HepG2 (cell line): ENCODE data around the gene COL27A1. TPM values are rescaled to one million over a fixed set of nuclear protein-coding genes. Genes with fewer than 3 reads are reported as not detected.

ENCODE experiments used
- ATAC-seq: fragments of 200-7000 bp; cut with Tn5 transposase; 3 replicates; pipeline ENCODE4 v1.9.1; 2020; ENCODE audit warnings: mild to moderate bottlenecking, moderate library complexity
- BruUV-seq: library from RNA; stranded (reverse); fragments of 400-500 nt; replicated peaks from 2 replicates; lab custom pipeline; 2021; lab: Mats Ljungman, UMichigan
- CTCF ChIA-PET: fragments of 300-600 bp; formaldehyde crosslinking; extraction: SDS; loops from one replicate; lab custom pipeline; 2021; ENCODE audit warnings: low total read pairs, inconsistent platforms, low intra/inter-chr PET ratio; lab: Yijun Ruan, JAX
- POLR2A ChIA-PET: fragments of 350-600 bp; sonication (Branson Sonifier 250); formaldehyde crosslinking; loops from one replicate; lab custom pipeline; 2020; ENCODE audit warnings: antibody characterized with exemption, inconsistent platforms; lab: Yijun Ruan, JAX
- DNase-seq: peaks from one replicate; pipeline ENCODE4 v3.0.0-alpha.2; 2015; ENCODE audit warnings: low spot score
- FAIRE-seq: peaks from 3 replicates; lab custom pipeline; 2011; peaks lifted over from hg19 to GRCh38; lab: Jason Lieb, UNC
- H2AFZ ChIP-seq: one replicate; pipeline ENCODE4 v1.6.1; 2011; ENCODE audit warnings: low read length, inconsistent platforms
- H3K27ac ChIP-seq: fragments of 300-600 bp; 3 replicates; pipeline ENCODE4 v1.8.0; 2011; ENCODE audit warnings: mixed run types, mild to moderate bottlenecking, mixed read lengths, low read length, inconsistent platforms; ENCODE audit not compliant: insufficient read depth; ENCODE audit errors: extremely low read length
- H3K27me3 ChIP-seq, 2 experiments: fragments of 200-600 bp in 1 of 2; 2 replicates in 1 of 2; 3 replicates in 1 of 2; pipeline versions ENCODE4 v1.6.0 to v1.8.0; 2011; ENCODE audit warnings: low read length in 2 of 2, mild to moderate bottlenecking in 2 of 2, moderate library complexity in 2 of 2, inconsistent platforms in 1 of 2; ENCODE audit not compliant: insufficient read depth in 2 of 2, control insufficient read depth in 1 of 2
- H3K36me3 ChIP-seq, 2 experiments: fragments of 200-600 bp in 1 of 2; replicated peaks in 1 of 2; 2 replicates in 1 of 2; 3 replicates in 1 of 2; pipeline versions ENCODE4 v1.5.1 to v1.8.0; 2011; ENCODE audit warnings: low read length in 2 of 2, inconsistent platforms in 1 of 2; ENCODE audit not compliant: insufficient read depth in 2 of 2, control insufficient read depth in 1 of 2
- H3K4me1 ChIP-seq: 2 replicates; pipeline ENCODE4 v1.5.1; 2012; ENCODE audit warnings: low read length, inconsistent platforms; ENCODE audit not compliant: insufficient read depth
- H3K4me2 ChIP-seq: 2 replicates; pipeline ENCODE4 v1.6.0; 2011; ENCODE audit warnings: low read depth, low read length, inconsistent platforms
- H3K4me3 ChIP-seq, 3 experiments: fragments of 200-600 bp in 1 of 3; sonication (generic), shearing (Covaris generic) in 1 of 3; replicated peaks in 1 of 3; 2 replicates each; pipeline ENCODE4 v1.5.1; 2011 to 2016; ENCODE audit warnings: low read length in 3 of 3, inconsistent platforms in 2 of 3, low read depth in 2 of 3, mild to moderate bottlenecking in 2 of 3, control low read depth in 1 of 3, mixed read lengths in 1 of 3; ENCODE audit not compliant: insufficient read depth in 1 of 3
- H3K79me2 ChIP-seq: one replicate; pipeline ENCODE4 v1.6.1; 2011; ENCODE audit warnings: low read length, inconsistent platforms; ENCODE audit not compliant: insufficient read depth
- H3K9ac ChIP-seq: 2 replicates; pipeline ENCODE4 v1.6.0; 2011; ENCODE audit warnings: mild to moderate bottlenecking, low read depth, low read length, inconsistent platforms; ENCODE audit not compliant: insufficient read depth
- H3K9me3 ChIP-seq: 2 replicates; pipeline ENCODE4 v1.5.1; 2012; ENCODE audit warnings: mild to moderate bottlenecking, low read length
- H4K20me1 ChIP-seq: 2 replicates; pipeline ENCODE4 v1.6.0; 2011; ENCODE audit warnings: inconsistent platforms, mild to moderate bottlenecking, low read length, moderate library complexity; ENCODE audit not compliant: insufficient read depth
- AGO2 ChIP-seq: fragments of 200-400 bp; formaldehyde crosslinking; optimal IDR thresholded peaks from 2 replicates; pipeline ENCODE3; 2017; ENCODE audit warnings: mild to moderate bottlenecking, low read depth, low read length, moderate library complexity
- ARID2 ChIP-seq: sonication (generic); formaldehyde crosslinking; IDR thresholded peaks from 2 replicates; pipeline ENCODE4 v1.8.1; 2022; ENCODE audit warnings: mild to moderate bottlenecking, missing genetic modification reagents, borderline replicate concordance
- CREM ChIP-seq, 2 experiments: sonication (generic) in 1 of 2; formaldehyde crosslinking in 1 of 2; IDR thresholded peaks; 2 replicates each; pipeline versions ENCODE4 v1.4.0 to v1.6.1; 2016 to 2020; ENCODE audit warnings: antibody characterized with exemption in 1 of 2, mild to moderate bottlenecking in 1 of 2, missing genetic modification reagents in 1 of 2
- DR1 ChIP-seq: sonication (generic); formaldehyde crosslinking; IDR thresholded peaks from 2 replicates; pipeline ENCODE4 v1.8.0; 2021; ENCODE audit warnings: mild to moderate bottlenecking, missing genetic modification reagents, inconsistent platforms
- NFYB ChIP-seq: sonication (generic); formaldehyde crosslinking; IDR thresholded peaks from 2 replicates; pipeline ENCODE4 v1.4.0; 2020; ENCODE audit warnings: missing genetic modification reagents
- RBM22 ChIP-seq: fragments of 200-400 bp; formaldehyde crosslinking; optimal IDR thresholded peaks from 2 replicates; pipeline ENCODE3; 2017; ENCODE audit warnings: mild to moderate bottlenecking, low read length, moderate library complexity
- RFXAP ChIP-seq: sonication (generic); formaldehyde crosslinking; IDR thresholded peaks from 2 replicates; pipeline ENCODE4 v1.4.0; 2020; ENCODE audit warnings: missing genetic modification reagents, borderline replicate concordance
- SPEN ChIP-seq: sonication (generic); formaldehyde crosslinking; IDR thresholded peaks from 2 replicates; pipeline ENCODE4 v1.5.1; 2020; ENCODE audit warnings: low read depth, mild to moderate bottlenecking, missing genetic modification reagents
- SUZ12 ChIP-seq: fragments of 150-350 bp; IDR thresholded peaks from 2 replicates; pipeline ENCODE4 v1.6.1; 2014; ENCODE audit warnings: low read depth, low read length
- TFDP1 ChIP-seq: IDR thresholded peaks from 2 replicates; pipeline ENCODE4 v1.6.1; 2016; ENCODE audit warnings: missing compliant biosample characterization, missing genetic modification reagents, borderline replicate concordance
- THAP8 ChIP-seq: sonication (generic); formaldehyde crosslinking; IDR thresholded peaks from 2 replicates; pipeline ENCODE4 v1.5.1; 2020; ENCODE audit warnings: missing genetic modification reagents, mild to moderate bottlenecking, borderline replicate concordance
- ZGPAT ChIP-seq: IDR thresholded peaks from 2 replicates; pipeline ENCODE4 v1.6.1; 2016; ENCODE audit warnings: mild to moderate bottlenecking
- ZNF30 ChIP-seq: sonication (generic); formaldehyde crosslinking; IDR thresholded peaks from 2 replicates; pipeline ENCODE4 v1.5.0; 2020; ENCODE audit warnings: mild to moderate bottlenecking, missing genetic modification reagents
- ZNF331 ChIP-seq: sonication (generic); formaldehyde crosslinking; IDR thresholded peaks from 2 replicates; pipeline ENCODE4 v1.4.0; 2020; ENCODE audit warnings: missing genetic modification reagents
- ZNF567 ChIP-seq: sonication (generic); formaldehyde crosslinking; IDR thresholded peaks from 2 replicates; pipeline ENCODE4 v1.8.1; 2023; ENCODE audit warnings: mild to moderate bottlenecking, missing genetic modification reagents, borderline replicate concordance
- ZNF747 ChIP-seq: sonication (generic); formaldehyde crosslinking; IDR thresholded peaks from 2 replicates; pipeline ENCODE4 v1.8.1; 2023; ENCODE audit warnings: missing genetic modification reagents, mild to moderate bottlenecking, borderline replicate concordance
- ZUFSP ChIP-seq: sonication (generic); formaldehyde crosslinking; IDR thresholded peaks from 2 replicates; pipeline ENCODE4 v1.9.0; 2021; ENCODE audit warnings: missing genetic modification reagents, mild to moderate bottlenecking, borderline replicate concordance
- WGBS: methylation state at CpG from one replicate; pipeline ENCODE4 v1.1.6; 2017; ENCODE audit warnings: low lambda C conversion rate; 5-methylcytosine and 5-hydroxymethylcytosine counted together
- in situ Hi-C: cut with HindIII; loops from 2 replicates; pipeline ENCODE4 v1.10.0; 2017; ENCODE audit warnings: low pct_unique_long_range_greater_than_20kb; ENCODE audit not compliant: extremely low pct_ligation_motif_present
- intact Hi-C: fragments of 100-400 bp; cut with micrococcal nuclease; formaldehyde crosslinking; loops from one replicate; pipeline ENCODE4 v1.10.0; 2022; ENCODE audit not compliant: unreplicated experiment
- polyA plus RNA-seq, 8 experiments: library from polyadenylated mRNA; depleted of rRNA in 3 of 8; stranded (reverse) in 7 of 8; unstranded in 1 of 8; fragments of >200 nt; fragmentation: Illumina TruSeq in 4 of 8; extraction: Trizol in 4 of 8; gene quantifications; 2 replicates each; pipeline versions ENCODE4 v1.2.1 to v1.2.3, GENCODE V29; 2011 to 2016; ENCODE audit warnings: low read depth in 4 of 8, missing spikeins in 1 of 8, mixed read lengths in 1 of 8; ENCODE audit not compliant: insufficient read depth in 1 of 8
- total RNA-seq, 5 experiments: library from RNA; depleted of rRNA; stranded (reverse); fragments of >200 nt; fragmentation: Illumina TruSeq; extraction: Trizol; gene quantifications; 2 replicates each; pipeline ENCODE4 v1.2.3, GENCODE V29; 2016; ENCODE audit warnings: low read depth in 1 of 5

Gene COL27A1
- total and polyA plus RNA-seq, 2 of the 13 experiments (the other 11 are each of a cell fraction or from before 2014, with no cell fraction given), result 71.3 to 89.1 TPM

GRCh38 chr9:114227288-114228015 lies 72.1 kb downstream of the COL27A1 start (continued):
- TF ChIP-seq ZUFSP (CRISPR knock-in tag) (no peak), ZNF30 (no peak), NFYB (CRISPR knock-in tag) (no peak), ZNF567 (CRISPR knock-in tag) (no peak), RFXAP (CRISPR knock-in tag) (no peak), ARID2 (no peak), DR1 (no peak), CREM (IDR thresholded peaks at IDR 0.05) (no peak), CREM (CRISPR knock-in tag; IDR thresholded peaks at IDR 0.05) (no peak)

- Histone ChIP-seq H3K9ac (no peak overlapping the region), H3K27ac (no peak overlapping the region), H3K79me2 (no peaks in the 10 kb centered on the region), H3K4me3 (no peak overlapping the region), H3K36me3 (peaks cover 34 to 75% of the 10 kb centered on the region in 2 experiments), H2AFZ (no peak overlapping the region), H3K4me2 (no peak overlapping the region), H3K27me3 (no peaks in the 10 kb centered on the region), H4K20me1 (no peaks in the 10 kb centered on the region), H3K4me1 (peaks cover 16% of the 10 kb centered on the region), H3K9me3 (no peaks in the 10 kb centered on the region)
- ChIA-PET POLR2A (no interaction called here), CTCF (no interaction called here)
- DNase-seq (no peak), ATAC-seq (no peak), FAIRE-seq (no peak)
- WGBS, result 90% methylated on average over 9 of the region's 17 CpGs
- in situ Hi-C loops (no loop called here), intact Hi-C loops (no loop called here)
- no TSS peak for BruUV-seq
- TF ChIP-seq THAP8 (CRISPR knock-in tag) (no peak), SPEN (no peak), ZGPAT (CRISPR knock-in tag) (no peak), AGO2 (peak; percentile 97), ZNF331 (CRISPR knock-in tag) (no peak), ZNF747 (CRISPR knock-in tag) (no peak), SUZ12 (no peak), TFDP1 (CRISPR knock-in tag) (no peak), RBM22 (peak; percentile 33)
Observed at GRCh38 chr9:114228016-114228808, 72.9 kb downstream of the COL27A1 start.
